DMS 273 (cell line): ENCODE results near the gene LETMD1.
"Not testable (repeated sequence)": the region's sequence is repeated elsewhere in the genome, so short reads cannot be mapped to it uniquely, and the experiment has no call there.

Experiments used
- DNase-seq: peaks from one replicate; lab custom pipeline; 2025; ENCODE audit not compliant: unreplicated experiment; lab: John Stamatoyannopoulos, UW

Gene LETMD1

DNA sequence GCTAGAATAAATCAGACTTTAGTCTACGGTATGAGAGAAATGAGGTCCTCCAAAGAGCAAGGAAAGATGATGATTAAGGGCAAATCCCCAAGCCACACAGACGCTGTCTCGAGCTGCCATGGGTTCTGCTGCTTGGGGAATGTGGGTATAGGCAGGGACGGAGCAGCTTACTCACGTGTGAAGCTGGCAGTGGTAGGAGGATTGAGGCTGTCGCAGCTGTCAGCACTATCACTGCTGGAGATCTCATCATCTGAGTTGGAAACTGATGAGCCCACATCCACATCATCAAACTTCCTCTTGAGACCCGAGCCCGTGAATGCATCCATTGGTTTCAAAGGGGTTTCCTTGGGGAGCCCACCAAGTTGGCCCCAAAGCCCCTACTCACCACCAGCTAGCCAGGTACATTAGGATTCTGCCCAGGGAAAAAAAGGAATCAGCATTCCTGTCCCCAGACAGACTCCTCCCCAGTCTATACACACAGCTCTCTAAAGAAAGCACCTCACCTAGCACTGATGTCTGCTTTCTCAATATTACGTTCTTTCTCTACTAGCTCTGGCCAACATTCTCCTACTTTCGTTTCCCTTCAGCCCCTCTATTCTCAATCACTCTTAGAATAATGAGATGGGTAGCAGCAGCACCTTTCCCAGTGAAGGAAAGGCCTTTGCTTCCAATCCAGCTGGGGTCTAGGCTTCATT lies 28.3 kb downstream of the LETMD1 start:
- no peak for DNase-seq

DNA sequence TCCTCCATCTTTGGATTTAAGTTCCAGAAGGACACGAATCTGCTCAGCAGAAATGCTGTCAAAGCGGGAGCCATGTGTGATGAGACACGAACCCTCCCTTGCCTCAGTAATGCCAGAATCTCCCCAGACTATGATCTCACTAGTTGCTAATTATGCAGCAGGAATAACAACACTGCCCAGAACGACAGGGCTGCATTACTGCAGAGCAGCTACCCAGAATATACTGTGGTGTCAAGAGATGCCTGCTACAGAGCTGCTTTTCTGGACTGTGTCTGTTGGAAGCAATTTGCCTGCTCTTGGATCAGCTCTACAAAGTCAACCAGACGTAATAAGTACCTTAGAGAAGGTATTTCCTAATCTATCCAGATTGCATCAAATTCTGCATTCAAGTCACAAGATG lies 29.8 kb downstream of the LETMD1 start:
- peak; percentile 19 for DNase-seq

GRCh38 chr12:51078346-51078745 lies 30.2 kb downstream of the LETMD1 start:
- not testable (repeated sequence) for DNase-seq

DNA sequence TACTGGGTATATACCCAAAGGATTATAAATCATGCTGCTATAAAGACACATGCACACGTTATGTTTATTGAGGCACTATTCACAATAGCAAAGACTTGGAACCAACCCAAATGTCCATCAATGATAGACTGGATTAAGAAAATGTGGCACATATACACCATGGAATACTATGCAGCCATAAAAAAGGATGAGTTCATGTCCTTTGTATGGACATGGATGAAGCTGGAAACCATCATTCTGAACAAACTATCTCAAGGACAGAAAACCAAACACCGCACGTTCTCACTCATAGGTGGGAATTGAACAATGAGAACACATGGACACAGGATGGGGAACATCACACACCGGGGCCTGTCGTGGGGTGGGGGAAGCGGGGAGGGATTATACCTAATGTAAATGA lies 30.7 kb downstream of the LETMD1 start:
- not testable (repeated sequence) for DNase-seq

GRCh38 chr12:51080136-51080535 lies 32.0 kb downstream of the LETMD1 start:
- DNase-seq = no peak

DNA sequence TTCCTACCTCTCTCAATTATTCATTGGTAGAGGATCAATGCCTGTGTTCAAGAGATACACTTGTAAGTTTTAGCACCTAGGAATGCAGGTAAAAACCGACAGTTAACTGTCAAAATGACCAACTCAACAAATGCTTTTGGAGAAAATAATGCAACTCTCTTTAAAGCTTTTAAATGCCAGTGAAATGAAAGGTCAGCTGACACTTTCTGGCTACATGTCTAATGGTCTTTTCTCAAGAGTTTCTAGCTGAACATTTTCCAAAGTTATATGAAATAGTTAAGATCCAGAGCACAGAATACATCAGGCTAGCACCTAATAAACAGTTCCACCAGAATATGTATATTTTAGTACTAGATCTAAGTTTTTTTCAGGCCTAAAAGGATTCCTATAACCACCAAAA lies 33.3 kb downstream of the LETMD1 start:
- DNase-seq = no peak

DNA sequence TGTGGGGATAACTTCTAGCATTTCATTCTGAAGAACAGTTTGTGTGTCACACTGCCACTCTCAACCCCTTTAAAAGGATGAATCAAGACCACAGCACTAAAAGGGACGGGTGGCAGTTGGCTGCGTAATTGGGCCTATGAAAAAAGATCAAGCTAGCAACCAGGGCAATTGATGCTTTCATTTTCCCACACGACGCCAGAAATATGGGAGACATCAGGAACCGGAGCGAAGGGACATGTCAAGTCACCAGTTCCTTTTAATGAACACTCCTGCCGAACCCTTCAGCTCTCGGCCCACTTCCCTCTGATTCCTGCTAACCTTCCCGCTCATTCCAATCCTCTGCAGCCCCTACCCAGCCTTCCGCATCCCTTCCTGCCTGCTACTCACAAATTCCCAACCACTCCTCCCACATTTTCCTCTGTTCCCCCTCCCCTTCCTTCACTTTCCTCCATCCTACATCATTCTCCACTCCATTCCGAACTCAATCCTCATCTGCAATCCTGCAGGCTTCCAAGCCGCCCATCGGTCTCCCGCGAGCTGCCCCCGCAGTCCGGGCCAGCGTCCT lies 34.5 kb downstream of the LETMD1 start:
- peak; percentile 48 for DNase-seq

- DNase-seq = peak; percentile 95
These were observed 35.2 kb downstream of the LETMD1 start, which contains the start of gene CSRNP2 for GRCh38 chr12:51083126-51083833. CSRNP2 (minus strand) TSS chr12:51083596; CDS start chr12:51076561, 7,035 bp downstream.

DNA sequence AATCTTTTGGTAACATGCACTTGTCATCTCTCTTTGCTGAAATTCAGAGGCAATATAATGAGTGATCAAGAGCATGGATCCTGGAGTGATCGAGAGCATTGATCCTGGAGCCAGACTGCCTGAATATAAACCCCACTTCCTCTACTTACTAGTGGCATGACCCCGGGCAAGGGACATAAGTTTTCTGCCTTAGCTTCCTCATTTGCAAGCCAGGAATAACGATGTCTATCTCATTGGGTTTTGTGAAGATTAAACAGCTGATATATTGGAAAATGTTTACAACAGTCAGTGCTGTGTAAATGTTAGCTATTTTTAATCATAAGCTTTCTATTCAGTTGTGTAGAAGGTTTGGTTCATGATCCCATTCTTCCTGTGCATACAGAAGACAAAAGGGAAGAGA lies 37.6 kb downstream of the LETMD1 start:
- DNase-seq = no peak

- DNase-seq = no peak
These were observed 38.8 kb downstream of the LETMD1 start for GRCh38 chr12:51086933-51087332.

DNA sequence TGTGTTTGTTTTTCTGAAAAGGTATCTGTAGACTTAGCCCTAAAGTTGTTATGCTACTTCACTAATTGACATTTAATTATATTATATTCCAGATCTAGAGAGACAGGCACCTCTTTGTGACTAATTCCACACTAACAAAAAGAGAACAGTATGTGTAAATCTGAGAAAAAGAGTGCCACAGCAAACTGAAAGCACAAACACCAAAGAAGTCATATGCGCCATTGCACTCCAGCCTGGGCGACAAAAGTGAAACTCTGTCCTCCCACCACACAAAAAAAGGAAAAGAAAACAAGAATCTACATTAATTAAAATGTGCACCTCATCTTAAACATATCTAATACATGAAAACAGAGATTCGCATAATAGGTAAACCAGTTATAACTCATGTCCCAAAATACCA lies 39.7 kb downstream of the LETMD1 start:
- DNase-seq = no peak

GRCh38 chr12:51090705-51091229 lies 42.6 kb downstream of the LETMD1 start:
- DNase-seq = no peak

DNA sequence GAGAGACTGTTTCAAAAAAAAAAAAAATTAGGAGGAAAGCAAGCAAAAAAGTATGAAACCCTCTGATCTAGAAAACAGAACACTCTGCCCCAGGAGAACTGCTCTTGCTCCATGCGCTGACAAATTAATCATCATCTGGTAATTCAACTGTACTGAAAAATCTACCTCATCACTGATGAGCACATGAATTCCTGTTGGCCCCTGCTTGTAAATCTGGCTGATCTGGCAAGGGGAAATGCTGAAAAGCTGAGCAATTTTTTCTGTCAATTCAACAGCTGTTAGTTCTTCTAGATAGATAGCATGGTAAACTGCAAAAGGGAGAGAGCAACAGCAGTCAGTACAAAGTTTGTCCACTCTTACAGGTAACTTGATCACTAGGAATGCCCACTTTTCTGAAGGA lies 50.5 kb downstream of the LETMD1 start:
- no peak for DNase-seq

DNA sequence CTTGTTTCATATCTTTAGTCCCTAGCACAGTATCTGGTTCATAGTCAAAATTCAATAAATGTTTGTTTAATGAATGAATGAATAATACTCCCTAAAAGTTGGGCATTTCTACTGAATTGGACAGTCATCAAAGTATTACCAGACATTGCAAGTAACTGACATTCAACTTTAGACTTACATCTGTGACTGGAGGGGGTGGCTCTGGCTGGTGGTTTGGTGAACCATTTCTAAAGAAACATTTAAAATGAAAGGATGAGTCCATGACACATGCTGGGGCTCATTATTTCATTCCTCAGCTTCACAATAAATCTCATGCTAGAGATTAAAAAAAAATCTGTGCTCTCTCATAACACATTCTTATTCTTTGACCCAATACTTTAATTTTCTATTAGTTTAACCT lies 55.9 kb downstream of the LETMD1 start:
- DNase-seq = no peak

- no peak for DNase-seq
These were observed 60.0 kb downstream of the LETMD1 start for GRCh38 chr12:51108136-51108535.
